Prostate gland (tissue), 2 donors: Measurements from ENCODE around the gene IER3IP1. TPM values are rescaled to one million over a fixed set of nuclear protein-coding genes. Genes with fewer than 3 reads are reported as not detected.

Experiments used
- DNase-seq: peaks from one replicate; pipeline ENCODE4 v3.0.0-alpha.2; 2019; ENCODE audit warnings: low spot score
- H3K27ac ChIP-seq, 2 donors: fragments of 200-600 bp; sonication (generic); 2 replicates each; pipeline ENCODE4 v1.5.1; 2017 to 2019
- H3K27me3 ChIP-seq: fragments of 200-600 bp; sonication (generic); replicated peaks from 2 replicates; pipeline ENCODE4 v1.5.1; 2019; ENCODE audit not compliant: insufficient read depth
- H3K36me3 ChIP-seq, 2 donors: fragments of 200-600 bp; sonication (generic); 1 replicate in 1 of 2; 2 replicates in 1 of 2; pipeline versions ENCODE4 v1.5.1 to v1.8.1; 2017 to 2019
- H3K4me1 ChIP-seq: fragments of 200-600 bp; sonication (generic); replicated peaks from 2 replicates; pipeline ENCODE4 v1.5.1; 2019
- H3K4me3 ChIP-seq, 2 donors: fragments of 200-600 bp; sonication (generic); 2 replicates each; pipeline ENCODE4 v1.5.1; 2017 to 2019
- H3K9me3 ChIP-seq: fragments of 200-600 bp; sonication (generic); 2 replicates; pipeline ENCODE4 v1.5.1; 2017
- POLR2A ChIP-seq: fragments of 450-650 bp; IDR thresholded peaks from one replicate; pipeline ENCODE4 v1.6.1; 2016; ENCODE audit warnings: antibody characterized with exemption, mild to moderate bottlenecking
- POLR2AphosphoS5 ChIP-seq: sonication (generic); formaldehyde crosslinking; IDR thresholded peaks from one replicate; pipeline ENCODE4 v1.6.1; 2017; ENCODE audit warnings: antibody characterized with exemption
- WGBS: methylation state at CpG from one replicate; pipeline ENCODE4 v1.1.5; 2018; 5-methylcytosine and 5-hydroxymethylcytosine counted together
- intact Hi-C: fragments of 100-400 bp; cut with DNase I; formaldehyde crosslinking; loops from one replicate; pipeline ENCODE4 v1.14.2; 2022
- total RNA-seq, 2 donors: library from RNA; depleted of rRNA; stranded (reverse); fragments of >200 nt; gene quantifications; one replicate each; pipeline ENCODE4 v1.1.0, GENCODE V29; 2016
- TF ChIP-seq, protein P1 (sequence below), 4 experiments: fragments of 200-600 bp in 2 of 4; fragments of 450-650 bp in 2 of 4; sonication (generic) in 2 of 4; IDR thresholded peaks; 1 replicate in 3 of 4; 2 replicates in 1 of 4; pipeline ENCODE4 v1.5.1; 2016 to 2019; ENCODE audit warnings: antibody characterized with exemption in 4 of 4, mild to moderate bottlenecking in 2 of 4, moderate library complexity in 2 of 4

IER3IP1 gene, protein sequence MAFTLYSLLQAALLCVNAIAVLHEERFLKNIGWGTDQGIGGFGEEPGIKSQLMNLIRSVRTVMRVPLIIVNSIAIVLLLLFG
- 10 to 100 TPM in 1 of 2 donors, 1 to 10 TPM in 1; 8.4 to 15.8 TPM for total RNA-seq

DNA sequence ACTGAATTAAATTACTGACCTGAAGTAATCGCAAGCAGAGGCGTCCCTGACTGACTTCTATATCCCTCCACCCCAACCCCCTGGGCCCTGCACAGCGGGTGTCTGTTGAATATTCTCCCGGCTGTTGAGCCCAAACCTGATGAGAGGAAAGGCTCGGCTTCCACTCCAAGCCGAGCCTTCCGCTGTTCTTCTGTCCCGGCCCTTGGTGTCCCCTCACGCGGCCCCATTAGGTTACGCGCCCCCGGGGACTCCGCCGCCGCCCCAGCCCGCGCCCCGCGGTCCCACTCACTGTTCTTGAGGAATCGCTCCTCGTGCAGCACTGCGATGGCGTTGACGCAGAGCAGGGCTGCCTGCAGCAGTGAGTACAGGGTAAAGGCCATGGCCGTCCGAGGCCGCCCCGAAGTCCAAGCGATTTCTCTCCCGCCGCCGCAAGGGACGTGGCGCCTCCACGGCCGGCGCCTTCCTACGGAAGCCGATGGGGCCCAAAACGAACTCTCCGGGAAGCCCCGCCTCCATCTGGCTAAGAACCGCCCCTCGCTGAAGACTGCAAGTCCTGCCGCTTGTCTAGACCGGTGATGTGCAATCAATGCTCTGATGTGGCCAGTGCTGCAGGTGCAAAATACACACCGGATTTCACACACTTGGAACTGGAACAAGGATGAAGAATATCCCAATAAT, at the start of gene IER3IP1:
Gene IER3IP1, minus strand, starts transcription at position 467 of the 678 bp plus-strand sequence. Its CDS starts 87 bp downstream, at position 380.
- Histone ChIP-seq H3K36me3 (no peaks in the 10 kb centered on the region), H3K27ac (peak within 1 kb of the TSS; percentile 63 to 67), H3K4me3 (peak within 1 kb of the TSS; percentile 60 to 74), H3K9me3 (no peaks in the 10 kb centered on the region), H3K4me1 (no peaks in the 10 kb centered on the region), H3K27me3 (no peaks in the 10 kb centered on the region)
- intact Hi-C loops: loop anchor here (2.0 kb wide), 1 partner anchor 25 kb away; the partner anchor contains the start of gene HDHD2
- TF ChIP-seq, protein P1, sequence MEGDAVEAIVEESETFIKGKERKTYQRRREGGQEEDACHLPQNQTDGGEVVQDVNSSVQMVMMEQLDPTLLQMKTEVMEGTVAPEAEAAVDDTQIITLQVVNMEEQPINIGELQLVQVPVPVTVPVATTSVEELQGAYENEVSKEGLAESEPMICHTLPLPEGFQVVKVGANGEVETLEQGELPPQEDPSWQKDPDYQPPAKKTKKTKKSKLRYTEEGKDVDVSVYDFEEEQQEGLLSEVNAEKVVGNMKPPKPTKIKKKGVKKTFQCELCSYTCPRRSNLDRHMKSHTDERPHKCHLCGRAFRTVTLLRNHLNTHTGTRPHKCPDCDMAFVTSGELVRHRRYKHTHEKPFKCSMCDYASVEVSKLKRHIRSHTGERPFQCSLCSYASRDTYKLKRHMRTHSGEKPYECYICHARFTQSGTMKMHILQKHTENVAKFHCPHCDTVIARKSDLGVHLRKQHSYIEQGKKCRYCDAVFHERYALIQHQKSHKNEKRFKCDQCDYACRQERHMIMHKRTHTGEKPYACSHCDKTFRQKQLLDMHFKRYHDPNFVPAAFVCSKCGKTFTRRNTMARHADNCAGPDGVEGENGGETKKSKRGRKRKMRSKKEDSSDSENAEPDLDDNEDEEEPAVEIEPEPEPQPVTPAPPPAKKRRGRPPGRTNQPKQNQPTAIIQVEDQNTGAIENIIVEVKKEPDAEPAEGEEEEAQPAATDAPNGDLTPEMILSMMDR (IDR thresholded peaks at IDR 0.05): peak in 2 of 4 experiments; percentile 32 to 44
- peak; percentile 92 for TF ChIP-seq POLR2AphosphoS5
- peak; percentile 71 for TF ChIP-seq POLR2A
- peak; percentile 87 for DNase-seq
- WGBS: under 1% methylated on average over 47 of the region's 48 CpGs

DNA sequence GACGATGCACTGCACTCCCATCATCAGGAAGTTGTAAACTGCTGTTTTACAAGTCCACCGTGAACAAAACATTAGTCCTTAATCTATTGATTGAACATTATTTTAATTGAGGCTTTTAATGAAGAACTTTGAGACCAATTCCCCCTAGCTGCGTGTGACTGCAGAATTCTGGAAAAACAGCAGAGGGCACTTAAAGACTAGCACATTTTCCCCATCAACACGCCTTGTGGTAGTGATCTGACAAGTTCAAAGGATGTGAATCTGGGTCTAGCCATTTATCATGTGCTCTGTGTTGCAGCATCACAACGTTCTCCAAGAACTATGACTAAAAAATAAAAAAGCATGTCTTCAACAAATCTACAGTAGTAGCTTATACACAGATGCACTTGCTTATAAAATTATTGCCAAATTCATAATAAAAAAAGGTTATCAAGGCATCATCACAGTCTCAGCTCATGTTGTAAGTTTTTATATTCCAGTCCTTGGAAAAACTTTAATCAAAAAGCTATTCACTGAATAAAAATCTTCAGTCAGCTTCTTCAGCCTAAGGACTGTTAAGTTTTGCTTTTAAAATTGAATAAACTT, 39.5 kb upstream of the IER3IP1 start:
- intact Hi-C loops: loop anchor here (2.0 kb wide), 1 partner anchor 533 kb away; no protein-coding TSS in a partner anchor
- WGBS: under 1% methylated on average over 5 of the region's 5 CpGs
- no peak for TF ChIP-seq POLR2AphosphoS5
- TF ChIP-seq, protein P1 (IDR thresholded peaks at IDR 0.05): peak; percentile 13 to 71 (median 45)
- Histone ChIP-seq H3K4me3 (no peak overlapping the region), H3K27me3 (peaks cover 4% of the 10 kb centered on the region), H3K9me3 (no peaks in the 10 kb centered on the region), H3K36me3 (no peaks in the 10 kb centered on the region), H3K4me1 (no peaks in the 10 kb centered on the region), H3K27ac (no peak overlapping the region)
- DNase-seq: peak; percentile 14

DNA sequence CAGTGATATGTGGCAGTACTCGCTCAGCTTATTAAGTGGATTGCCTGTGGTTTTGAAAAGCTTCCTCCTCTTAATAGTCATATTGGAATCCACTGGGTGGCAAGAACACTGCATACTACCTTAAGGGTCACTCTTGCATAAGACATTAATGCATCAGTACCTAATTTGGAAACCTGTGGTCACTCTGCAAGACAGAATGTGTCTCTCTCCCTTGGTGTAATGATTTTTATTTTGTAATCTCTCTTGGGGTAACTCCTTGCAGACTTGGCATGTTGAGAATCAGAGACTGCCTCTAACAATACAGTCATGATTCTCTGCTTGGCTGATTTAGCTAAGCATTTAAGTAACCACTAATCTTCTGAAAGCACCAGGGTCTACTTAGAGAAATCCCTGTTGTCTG, 33.0 kb upstream of the IER3IP1 start:
- TF ChIP-seq POLR2AphosphoS5: no peak
- TF ChIP-seq, protein P1 (IDR thresholded peaks at IDR 0.05): no peak
- TF ChIP-seq POLR2A: no peak
- WGBS: 80% methylated on average over 1 of the region's 1 CpG
- Histone ChIP-seq H3K27ac (no peak overlapping the region), H3K36me3 (no peaks in the 10 kb centered on the region), H3K9me3 (no peaks in the 10 kb centered on the region), H3K27me3 (peaks cover 4% of the 10 kb centered on the region), H3K4me1 (no peaks in the 10 kb centered on the region), H3K4me3 (no peak overlapping the region)
- intact Hi-C loops: no loop called here
- DNase-seq: no peak

DNA sequence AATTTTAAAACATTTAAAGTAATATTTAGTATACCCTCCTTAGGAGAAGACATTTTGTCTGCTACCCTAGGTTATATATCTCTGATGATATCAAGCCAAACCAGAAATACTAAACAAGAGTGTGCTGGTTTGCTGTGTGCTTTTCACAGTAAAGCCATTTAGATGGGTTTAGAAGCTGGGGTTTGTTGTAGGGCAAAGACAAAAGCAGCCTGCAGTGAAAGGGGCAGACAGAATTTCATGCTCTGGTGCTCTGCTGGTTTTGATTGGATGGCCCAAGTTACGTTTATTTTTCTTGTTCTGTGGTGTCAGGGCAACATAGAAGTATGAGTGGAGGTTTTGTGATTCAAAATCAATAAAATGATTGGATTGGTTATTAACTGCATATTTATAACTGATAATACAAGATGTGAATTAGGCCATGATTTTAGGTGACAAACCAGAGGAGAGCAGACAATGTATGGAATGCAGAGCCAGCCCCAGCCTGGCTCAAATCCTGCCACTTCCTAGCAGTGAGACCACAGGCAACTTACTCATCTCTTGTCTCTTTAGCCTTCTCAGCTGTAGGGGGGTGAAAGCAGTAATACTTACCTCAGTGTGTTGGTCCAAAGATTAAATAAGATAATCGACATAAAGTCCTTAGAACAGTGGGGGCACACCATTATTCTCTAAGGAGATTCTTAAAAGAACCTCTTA, 30.9 kb upstream of the IER3IP1 start:
- WGBS: 45% methylated on average over 2 of the region's 2 CpGs
- Histone ChIP-seq H3K4me1 (no peaks in the 10 kb centered on the region), H3K36me3 (no peaks in the 10 kb centered on the region), H3K27ac (no peak overlapping the region), H3K4me3 (no peak overlapping the region), H3K9me3 (no peaks in the 10 kb centered on the region), H3K27me3 (peaks cover 2% of the 10 kb centered on the region)
- DNase-seq: no peak
- TF ChIP-seq POLR2AphosphoS5: no peak
- no peak for TF ChIP-seq POLR2A
- TF ChIP-seq, protein P1 (IDR thresholded peaks at IDR 0.05): no peak
- intact Hi-C loops: no loop called here
